Measurements from ENCODE around the gene UBXN6.

Gene UBXN6

GRCh38 chr19:4482721-4483364, 25.2 kb upstream of the UBXN6 start:
- no peak overlapping the region for H3K4me3 ChIP-seq (ENCODE audit: low read depth in 1 of 2, low read length in 1 of 2)
- H3K9me3 ChIP-seq = no peaks in the 10 kb centered on the region
- H3K4me1 ChIP-seq (ENCODE audit: control insufficient read depth in 1 of 2, insufficient read depth in 1 of 2, low read depth in 1 of 2, low read length in 1 of 2) = no peaks in the 10 kb centered on the region
- H3K27me3 ChIP-seq = no peaks in the 10 kb centered on the region
- no peak overlapping the region for H3K27ac ChIP-seq
- no peak for TF ChIP-seq CTCF (IDR thresholded peaks at IDR 0.05)
- H3K36me3 ChIP-seq = peaks cover 52% of the 10 kb centered on the region

GRCh38 chr19:4477034-4477801, 19.6 kb upstream of the UBXN6 start:
- Histone ChIP-seq H3K9me3 (no peaks in the 10 kb centered on the region), H3K4me3 (ENCODE audit: low read depth in 1 of 2, low read length in 1 of 2) (no peak overlapping the region), H3K27ac (no peak overlapping the region), H3K4me1 (ENCODE audit: control insufficient read depth in 1 of 2, insufficient read depth in 1 of 2, low read depth in 1 of 2, low read length in 1 of 2) (peaks cover 21 to 26% of the 10 kb centered on the region in 2 experiments), H3K27me3 (no peaks in the 10 kb centered on the region), H3K36me3 (peaks cover 45% of the 10 kb centered on the region)
- TF ChIP-seq CTCF (IDR thresholded peaks at IDR 0.05) = no peak

GRCh38 chr19:4474514-4475022, 17.0 kb upstream of the UBXN6 start:
- no peak for TF ChIP-seq CTCF (IDR thresholded peaks at IDR 0.05)
- Histone ChIP-seq H3K4me3 (ENCODE audit: low read depth in 1 of 2, low read length in 1 of 2) (no peak overlapping the region), H3K4me1 (ENCODE audit: control insufficient read depth in 1 of 2, insufficient read depth in 1 of 2, low read depth in 1 of 2, low read length in 1 of 2) (peaks cover 29 to 35% of the 10 kb centered on the region in 2 experiments), H3K36me3 (peaks cover 39% of the 10 kb centered on the region), H3K27me3 (no peaks in the 10 kb centered on the region), H3K9me3 (no peaks in the 10 kb centered on the region), H3K27ac (peak overlapping the region; percentile 13)

- Histone ChIP-seq H3K36me3 (peaks cover 33% of the 10 kb centered on the region), H3K4me1 (ENCODE audit: control insufficient read depth in 1 of 2, insufficient read depth in 1 of 2, low read depth in 1 of 2, low read length in 1 of 2) (peaks cover 29 to 35% of the 10 kb centered on the region in 2 experiments), H3K27me3 (no peaks in the 10 kb centered on the region), H3K27ac (peak overlapping the region; percentile 13), H3K9me3 (no peaks in the 10 kb centered on the region), H3K4me3 (ENCODE audit: low read depth in 1 of 2, low read length in 1 of 2) (no peak overlapping the region)
- TF ChIP-seq CTCF (IDR thresholded peaks at IDR 0.05) = no peak
Measured at GRCh38 chr19:4473763-4474513, 16.3 kb upstream of the UBXN6 start.

GRCh38 chr19:4473011-4473762, 15.6 kb upstream of the UBXN6 start:
- peaks cover 29 to 35% of the 10 kb centered on the region in 2 experiments for H3K4me1 ChIP-seq (ENCODE audit: control insufficient read depth in 1 of 2, insufficient read depth in 1 of 2, low read depth in 1 of 2, low read length in 1 of 2)
- no peak for TF ChIP-seq CTCF (IDR thresholded peaks at IDR 0.05)
- peaks cover 25% of the 10 kb centered on the region for H3K36me3 ChIP-seq
- no peaks in the 10 kb centered on the region for H3K9me3 ChIP-seq
- H3K27ac ChIP-seq = no peak overlapping the region
- H3K4me3 ChIP-seq (ENCODE audit: low read depth in 1 of 2, low read length in 1 of 2) = peak overlapping the region; percentile 66 to 86
- H3K27me3 ChIP-seq = no peaks in the 10 kb centered on the region

All from neutrophil (primary cell).